GM18909 (cell line): ENCODE measurements around the gene DNHD1.

ENCODE experiments used
- ATAC-seq: cut with Tn5 transposase; IDR thresholded peaks from one replicate; pipeline ENCODE4 v1.9.1; 2021; ENCODE audit warnings: mild to moderate bottlenecking; ENCODE audit not compliant: unreplicated experiment, poor library complexity

DNHD1 gene

DNA sequence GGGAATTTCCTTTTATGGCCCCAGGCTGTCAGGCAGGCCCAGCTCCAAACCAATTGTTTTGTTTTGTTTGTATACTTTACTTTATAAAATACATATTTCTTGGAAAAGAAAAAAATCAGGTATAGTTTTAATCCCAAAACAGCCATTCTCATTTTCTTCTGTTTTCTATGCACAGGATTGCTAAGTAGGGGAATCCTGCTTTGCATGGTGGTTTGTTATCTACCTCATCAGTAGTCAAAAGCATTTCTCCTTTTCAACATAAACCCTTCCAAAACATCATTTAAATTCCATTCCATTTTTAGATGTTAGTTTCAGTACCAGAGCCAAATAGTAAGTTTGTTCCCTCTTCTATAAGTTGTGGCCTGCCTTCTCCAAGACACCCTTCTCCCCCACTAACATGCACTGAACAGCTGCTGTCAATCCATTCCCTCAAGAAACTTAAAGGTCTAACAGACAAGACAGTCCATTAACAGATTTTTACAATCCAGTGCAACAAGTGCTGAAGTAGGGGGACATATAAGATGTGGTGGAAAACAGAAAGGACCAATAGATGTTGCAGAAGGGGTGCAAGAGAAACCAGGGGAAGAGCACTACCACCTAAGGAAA is 110.2 kb downstream of the DNHD1 start:
- ATAC-seq = no peak

DNA sequence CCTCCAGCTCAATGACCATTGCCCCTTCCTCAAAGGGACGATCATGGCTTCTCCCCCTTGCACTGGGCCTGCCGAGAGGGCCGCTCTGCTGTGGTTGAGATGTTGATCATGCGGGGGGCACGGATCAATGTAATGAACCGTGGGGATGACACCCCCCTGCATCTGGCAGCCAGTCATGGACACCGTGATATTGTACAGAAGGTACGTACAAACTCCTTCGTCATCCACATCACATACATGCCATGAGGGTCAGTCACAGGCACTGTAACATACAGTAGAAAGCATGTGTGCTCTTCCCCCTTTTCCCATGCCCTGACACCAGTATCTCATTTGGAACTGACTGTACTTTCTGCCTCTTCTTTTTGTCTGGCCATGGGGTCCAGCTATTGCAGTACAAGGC is 110.9 kb downstream of the DNHD1 start:
- no peak for ATAC-seq

DNA sequence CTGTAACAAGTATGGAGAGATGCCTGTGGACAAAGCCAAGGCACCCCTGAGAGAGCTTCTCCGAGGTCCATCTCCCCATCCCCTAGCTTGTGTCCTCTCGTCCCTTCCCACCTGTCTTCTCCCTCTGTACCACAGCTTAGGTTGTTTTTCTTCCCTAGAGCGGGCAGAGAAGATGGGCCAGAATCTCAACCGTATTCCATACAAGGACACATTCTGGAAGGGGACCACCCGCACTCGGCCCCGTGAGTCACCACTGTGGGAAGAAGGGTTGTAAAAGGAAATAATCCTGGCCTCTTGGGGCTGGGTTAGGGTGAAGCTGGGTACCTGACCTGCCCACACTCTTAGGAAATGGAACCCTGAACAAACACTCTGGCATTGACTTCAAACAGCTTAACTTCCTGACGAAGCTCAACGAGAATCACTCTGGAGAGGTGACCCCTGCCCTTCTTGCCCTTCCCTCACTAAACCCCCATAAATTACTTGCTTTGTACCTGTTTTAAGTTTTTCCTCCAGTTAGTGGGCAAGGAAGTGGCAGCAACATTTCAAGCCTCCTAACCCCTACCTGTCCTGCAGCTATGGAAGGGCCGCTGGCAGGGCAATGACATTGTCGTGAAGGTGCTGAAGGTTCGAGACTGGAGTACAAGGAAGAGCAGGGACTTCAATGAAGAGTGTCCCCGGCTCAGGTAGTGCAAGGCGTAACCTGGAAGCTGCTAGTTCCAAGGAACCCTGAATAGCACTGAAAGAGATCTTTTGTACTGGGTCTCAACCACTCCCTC is 111.8 kb downstream of the DNHD1 start:
- no peak for ATAC-seq

DNA sequence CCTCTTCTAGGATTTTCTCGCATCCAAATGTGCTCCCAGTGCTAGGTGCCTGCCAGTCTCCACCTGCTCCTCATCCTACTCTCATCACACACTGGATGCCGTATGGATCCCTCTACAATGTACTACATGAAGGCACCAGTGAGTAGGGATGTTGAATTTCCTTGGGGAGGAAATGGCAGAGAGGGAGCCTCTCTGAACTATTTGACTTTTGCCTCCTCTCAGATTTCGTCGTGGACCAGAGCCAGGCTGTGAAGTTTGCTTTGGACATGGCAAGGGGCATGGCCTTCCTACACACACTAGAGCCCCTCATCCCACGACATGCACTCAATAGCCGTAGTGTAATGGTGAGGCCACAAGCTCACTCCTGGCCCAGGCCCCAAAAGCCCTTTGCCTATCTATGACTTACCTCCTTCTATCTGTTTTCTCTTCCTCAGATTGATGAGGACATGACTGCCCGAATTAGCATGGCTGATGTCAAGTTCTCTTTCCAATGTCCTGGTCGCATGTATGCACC is 112.5 kb downstream of the DNHD1 start:
- no peak for ATAC-seq

DNA sequence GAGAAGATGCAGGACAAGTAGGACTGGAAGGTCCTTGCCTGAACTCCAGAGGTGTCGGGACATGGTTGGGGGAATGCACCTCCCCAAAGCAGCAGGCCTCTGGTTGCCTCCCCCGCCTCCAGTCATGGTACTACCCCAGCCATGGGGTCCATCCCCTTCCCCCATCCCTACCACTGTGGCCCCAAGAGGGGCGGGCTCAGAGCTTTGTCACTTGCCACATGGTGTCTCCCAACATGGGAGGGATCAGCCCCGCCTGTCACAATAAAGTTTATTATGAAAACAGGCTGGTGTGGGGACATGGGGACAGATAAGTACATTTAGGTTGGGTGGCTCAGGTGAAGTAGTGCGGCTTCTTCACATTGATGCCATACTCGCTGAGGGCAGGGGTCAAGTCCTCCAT is 113.5 kb downstream of the DNHD1 start:
- no peak for ATAC-seq

DNA sequence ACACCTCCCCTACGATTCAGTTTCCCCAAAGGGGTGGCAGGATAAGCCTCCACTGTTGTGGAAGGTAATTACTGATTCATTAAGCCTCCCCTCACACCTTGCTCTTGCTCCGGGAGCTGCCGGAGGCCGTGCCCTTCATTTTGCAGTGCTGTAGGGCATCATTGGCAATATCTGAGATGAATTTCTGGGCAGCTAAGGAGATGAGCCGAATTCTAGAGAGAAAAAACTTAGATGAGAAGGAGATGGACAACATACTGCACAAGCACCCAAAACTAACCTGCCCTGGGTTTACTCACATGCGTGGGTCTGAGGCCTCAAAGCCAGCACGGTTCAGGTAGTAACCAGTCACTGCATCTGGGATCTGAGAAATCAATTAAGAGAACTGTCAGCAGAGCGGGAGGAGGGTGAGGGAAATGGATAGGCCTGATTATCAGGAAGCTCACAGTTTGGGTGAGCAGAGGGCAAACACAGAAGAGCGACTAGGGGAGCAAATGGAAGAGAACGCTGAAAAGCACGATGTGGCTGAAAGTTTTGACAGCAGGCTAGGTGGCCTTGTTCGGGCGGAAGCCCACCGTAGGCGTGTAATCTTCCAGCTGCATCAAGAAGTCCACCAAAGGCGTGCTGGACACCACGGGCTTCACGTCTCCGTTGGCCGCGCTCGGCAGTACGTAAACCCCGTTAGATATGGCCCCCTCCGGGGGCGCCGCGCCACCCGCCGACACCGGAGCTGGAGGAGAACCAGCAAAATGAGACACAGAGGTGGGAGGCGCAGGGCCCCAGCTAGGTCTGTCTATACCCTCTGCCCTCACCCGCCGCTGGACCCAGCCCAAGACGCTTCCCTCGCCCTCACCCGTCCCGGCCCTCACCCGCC is 114.2 kb downstream of the DNHD1 start:
- ATAC-seq = peak; percentile 19

DNA sequence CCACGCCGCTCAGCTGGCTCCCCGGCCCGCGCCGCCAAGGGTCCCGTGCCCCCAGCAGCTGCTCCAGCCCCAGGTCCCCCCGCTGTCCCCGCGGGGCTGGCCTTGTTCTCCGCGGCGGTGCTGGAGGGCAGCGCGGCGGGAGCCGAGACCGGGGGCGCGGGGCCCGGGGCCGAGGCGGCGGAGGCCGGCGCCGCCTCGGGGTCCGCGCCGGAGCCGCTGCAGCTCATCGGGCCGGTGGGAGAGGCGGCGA is 114.8 kb downstream of the DNHD1 start:
- no peak for ATAC-seq

DNA sequence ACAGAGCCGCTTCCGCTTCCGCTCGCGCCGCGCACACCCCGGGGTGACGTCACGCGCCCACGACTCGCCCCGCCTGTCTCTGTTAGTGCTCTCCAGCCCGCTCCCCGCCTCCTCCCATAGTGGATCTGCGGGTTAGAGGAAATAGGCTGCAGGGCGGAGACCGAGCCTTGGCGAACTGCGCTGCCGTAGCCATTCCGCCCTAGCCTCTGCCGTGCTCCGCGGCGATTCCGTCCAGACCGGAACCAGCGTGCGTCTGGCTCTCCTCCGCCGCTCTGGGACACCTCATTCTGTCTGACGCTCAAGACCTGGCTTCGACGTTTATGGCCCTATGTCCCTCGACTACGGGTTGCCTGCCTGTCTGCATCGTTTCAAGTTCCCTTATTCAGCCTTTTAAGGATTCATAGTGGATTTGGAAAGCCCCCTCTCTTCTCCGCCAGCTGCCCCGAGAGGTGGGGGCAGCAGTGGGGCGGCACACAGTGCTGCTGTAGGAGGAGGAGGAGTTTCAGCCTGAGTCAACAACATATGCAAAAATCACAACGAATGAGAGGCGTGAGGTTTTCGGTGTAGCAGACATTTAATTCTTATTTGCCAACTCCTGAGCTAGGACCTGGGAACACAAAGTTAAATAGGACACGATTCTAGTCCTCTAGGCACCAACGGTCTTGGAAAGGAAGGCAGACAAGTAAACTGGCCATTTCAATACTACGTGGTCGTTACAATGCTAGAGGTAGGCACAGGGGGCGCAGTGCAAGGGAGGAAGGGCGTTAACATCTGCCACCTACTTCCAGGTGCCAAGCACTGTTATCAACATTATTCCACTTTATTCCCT is 115.3 kb downstream of the DNHD1 start, which contains the start of gene TAF10:
Gene TAF10 (minus strand): TSS at position 4 of the 829 bp plus-strand sequence. CDS start 27 bp downstream, outside the sequence.
- peak; percentile 93 for ATAC-seq

DNA sequence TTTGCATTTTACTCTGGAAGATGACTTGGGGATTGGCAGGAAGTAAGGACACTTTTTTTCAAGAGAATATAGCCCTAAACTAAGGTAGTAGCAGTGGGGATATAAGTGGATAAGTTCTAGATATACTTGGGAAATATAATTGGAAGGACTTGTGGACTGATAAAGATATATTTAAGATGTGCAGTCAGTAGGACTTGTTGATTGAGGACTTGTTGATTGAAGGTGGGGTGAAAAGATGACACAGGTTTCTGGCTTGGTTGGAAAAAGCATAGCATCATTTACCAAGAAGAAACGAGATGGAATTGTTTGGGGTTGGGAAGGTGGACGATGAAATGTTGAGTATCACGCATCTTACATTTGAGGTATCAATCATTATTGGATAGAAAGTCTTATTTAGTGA is 116.4 kb downstream of the DNHD1 start:
- ATAC-seq = no peak

DNA sequence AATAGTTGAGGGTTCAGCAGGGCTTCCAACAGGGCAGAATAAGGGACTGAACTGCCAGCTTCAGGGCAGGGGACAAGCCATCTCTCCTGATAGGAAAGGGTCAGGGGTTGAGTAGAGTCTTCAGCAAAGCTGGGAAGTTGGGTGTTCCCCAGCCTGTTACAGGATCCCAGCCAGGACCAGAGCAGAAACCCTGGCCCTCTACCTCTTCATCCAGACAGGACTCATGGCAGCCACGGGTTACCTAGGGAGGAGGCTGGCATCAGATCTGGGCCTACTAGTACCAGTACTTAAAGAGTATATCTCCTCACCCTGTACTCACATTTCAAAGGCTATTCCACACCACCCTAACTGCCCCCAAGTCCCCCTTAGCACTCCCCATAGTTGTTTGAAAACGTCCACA is 117.4 kb downstream of the DNHD1 start:
- no peak for ATAC-seq

DNA sequence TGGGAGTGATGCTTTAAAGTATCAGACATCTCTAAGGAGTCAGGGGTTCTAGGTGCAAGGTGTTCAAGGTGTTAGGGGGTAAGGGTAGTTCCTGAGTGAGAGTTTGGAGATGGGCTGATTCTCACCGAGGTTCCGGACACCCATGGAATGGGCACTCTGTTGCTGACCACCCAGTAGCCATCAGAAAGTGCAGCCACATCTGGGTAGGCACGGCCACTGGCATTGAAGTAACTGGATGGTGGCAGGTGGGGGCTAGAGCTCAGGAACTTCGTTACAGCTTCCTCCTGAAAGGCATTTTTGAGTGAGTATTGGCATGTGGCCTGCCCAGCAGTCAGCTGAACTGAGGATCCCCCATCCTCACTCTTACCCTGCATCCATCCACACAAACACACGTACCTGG is 118.0 kb downstream of the DNHD1 start:
- ATAC-seq = no peak

DNA sequence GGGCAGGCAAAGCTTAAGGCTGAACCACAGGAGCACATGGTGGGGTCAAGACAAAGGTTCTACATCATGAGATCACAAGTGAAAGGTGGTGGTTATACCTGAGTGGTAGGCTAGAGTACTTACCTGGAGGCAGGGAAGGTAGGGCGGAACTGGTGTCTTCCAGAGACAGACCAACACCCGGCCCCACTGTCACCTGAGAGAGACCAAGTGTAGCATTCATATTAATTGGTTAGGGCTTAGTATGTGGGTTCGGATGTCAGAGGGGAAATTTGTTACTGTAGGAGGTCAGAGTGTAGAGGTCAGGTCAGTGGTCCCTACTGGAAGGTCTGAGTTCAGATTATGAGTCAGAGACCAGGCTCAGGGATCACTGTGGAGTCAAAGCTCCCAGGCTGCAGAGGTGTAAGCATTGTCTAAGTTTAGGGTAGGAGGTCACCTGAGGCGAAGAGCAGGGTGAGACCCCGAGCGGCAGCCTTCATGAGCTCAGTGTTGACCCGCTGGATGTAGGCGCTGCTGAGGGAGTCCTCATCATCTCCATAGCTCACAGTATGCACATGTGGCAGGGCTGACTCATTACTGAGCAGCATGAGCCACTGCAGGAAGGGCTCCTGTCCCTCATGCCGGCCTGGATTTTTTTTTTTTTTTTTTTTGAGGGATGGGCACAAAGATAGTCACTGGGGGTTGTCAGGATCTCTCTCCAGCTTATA is 119.0 kb downstream of the DNHD1 start:
- no peak for ATAC-seq

DNA sequence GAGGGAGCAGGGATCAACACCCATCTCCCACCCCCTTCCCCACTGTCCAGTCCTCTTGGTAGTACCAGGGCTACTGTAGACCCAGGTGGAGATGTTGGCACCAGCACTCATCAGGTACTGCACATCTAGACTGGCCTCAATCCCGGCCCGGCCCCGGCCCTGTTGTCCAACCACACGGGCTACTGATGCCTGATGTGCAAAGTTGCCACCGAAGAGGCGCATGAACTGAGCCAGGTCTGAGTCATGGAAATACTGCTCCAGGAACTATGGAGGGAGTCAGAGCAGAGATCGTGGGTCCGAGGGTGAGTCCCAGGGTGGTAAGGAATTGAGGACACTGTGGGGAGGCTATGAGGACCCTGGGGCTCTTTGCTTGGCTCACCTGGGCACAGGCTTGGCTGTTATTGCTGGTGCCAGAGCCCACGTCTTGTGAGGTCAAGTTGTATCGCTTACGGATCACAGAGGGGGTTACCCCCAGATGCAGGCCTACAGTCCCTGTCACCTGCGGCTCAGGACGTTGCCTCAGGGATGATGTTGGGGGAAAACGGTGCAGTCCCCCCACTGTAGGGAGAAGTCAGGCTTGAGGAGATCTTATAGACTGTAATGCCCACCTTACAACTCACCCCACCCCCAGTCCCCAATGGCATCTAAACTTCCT is 119.6 kb downstream of the DNHD1 start:
- ATAC-seq = no peak

DNA sequence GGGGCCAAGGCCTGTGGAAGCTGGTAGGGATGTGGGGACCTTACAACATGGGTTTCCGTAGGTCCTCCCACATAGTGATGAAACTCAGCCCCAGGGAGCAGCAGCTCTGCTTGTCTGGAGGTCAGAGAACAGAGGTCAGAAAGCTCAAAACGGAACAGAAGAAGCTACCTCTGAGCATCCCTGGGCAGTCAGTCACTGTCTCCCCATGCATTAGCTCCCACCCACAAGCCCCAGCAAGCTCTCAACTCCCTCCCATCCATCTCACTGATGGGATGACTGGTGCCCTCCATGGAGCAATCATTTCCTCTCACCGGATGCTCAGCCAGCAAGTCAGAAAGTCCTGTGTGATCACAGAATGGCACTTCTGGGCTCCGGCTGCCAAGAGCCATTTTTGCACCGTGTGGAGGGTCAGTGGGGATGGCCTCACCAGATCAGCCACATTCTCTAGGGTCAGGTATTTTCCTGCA is 120.3 kb downstream of the DNHD1 start:
- no peak for ATAC-seq

DNA sequence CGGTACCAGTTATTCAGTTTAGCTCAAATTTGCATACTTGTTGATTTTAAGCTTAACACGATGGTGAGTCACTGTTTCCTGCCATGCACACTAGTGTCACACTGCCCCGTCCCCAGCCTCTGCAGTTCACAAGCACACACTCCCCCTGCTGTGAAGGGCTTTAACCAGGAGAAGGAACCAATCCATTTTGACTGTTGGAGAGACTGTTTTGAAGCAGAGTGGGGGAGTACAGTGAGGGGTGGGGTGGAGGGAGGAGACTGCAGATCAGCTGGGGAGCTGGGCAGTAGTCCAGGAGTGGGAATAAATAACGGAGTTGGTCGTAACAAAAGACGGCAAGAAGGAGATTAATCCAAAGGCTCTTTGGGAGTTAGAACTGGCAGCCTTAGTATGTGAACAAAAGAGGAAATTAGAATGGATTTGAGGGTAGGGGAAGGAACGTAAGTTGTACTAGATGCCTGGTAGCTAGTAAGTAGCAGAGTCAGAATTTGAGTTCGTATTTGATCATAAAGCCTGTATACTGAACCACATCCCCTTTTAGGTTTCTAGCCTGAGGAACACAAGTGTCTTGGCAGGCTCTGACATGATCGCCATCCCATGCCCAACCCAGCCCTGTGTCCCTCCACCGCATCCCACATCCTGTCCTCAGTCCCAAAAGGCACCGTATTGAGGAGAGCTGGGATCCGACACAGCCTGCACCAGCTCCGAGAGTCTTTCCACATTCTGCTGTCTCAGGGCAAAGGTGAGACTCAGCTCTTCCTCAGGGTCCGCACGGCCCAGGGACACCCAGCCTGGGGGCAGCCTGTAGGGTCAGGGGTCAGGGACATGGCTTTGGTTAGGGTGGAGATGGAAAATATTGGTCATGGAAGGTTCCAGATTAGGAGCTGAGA is 121.3 kb downstream of the DNHD1 start:
- no peak for ATAC-seq

DNA sequence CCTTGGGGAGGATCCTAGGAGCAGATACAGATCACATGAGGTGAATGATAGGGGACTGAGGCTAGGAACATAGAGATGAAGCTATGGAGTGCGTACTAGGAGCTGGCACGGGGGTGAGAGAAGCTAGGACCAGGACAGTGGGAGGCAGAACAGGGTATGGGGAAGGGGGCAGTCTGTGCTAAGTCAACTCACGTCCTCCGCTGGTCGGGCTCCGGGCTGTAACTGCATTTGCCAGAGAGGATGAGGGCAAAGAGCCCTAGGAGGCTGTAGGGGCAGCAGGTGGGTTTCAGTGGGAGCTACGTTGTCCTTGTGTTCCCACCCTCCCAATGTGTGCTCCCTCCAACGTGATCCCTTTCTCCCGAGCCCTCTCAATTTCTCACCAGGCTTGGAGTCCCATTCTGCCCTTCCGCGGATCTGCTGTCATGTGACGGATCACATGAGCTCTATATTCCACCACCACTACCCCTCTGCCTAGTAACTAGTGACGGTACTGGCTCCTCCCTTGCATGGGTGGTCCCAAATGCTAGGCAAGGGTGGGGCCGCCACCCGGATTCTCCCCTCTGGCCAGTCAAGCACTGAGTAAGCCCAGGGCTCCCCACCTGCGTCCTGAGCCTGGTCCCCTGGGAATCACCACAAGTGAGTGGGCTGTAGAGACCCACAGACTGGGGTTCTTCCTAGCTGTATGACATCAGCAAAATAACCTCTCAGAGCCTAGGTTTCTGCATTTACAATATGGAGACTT is 122.1 kb downstream of the DNHD1 start, which contains the start of gene TPP1:
Gene TPP1 (minus strand): TSS at position 419 of the 742 bp plus-strand sequence. CDS start 22 bp downstream, at position 397.
- peak; percentile 99 for ATAC-seq

DNA sequence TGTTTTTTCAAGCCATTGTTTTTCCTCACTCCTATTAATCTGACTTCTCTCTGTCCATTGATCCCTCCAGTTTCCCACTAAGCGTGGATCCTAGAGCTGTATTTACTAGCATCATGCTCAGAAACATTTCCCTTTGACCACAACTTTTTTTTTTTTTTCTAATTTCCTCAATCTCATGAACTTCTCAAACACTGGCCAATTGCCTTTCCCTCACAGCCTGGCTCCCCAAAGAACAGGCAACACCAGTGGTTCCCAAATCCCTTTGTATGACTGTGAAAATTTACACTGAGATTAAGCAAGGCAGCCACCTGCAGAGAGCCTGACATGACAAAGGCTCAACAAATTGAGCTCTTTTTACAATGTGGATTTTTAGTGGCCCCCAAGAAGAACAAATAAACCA is 123.6 kb downstream of the DNHD1 start:
- ATAC-seq = no peak
